GM12878 (cell line): ENCODE measurements around the gene KAZN.

ENCODE experiments used
- JUNB ChIP-seq: IDR thresholded peaks from 2 replicates; pipeline ENCODE4 v1.6.1; 2016; ENCODE audit warnings: antibody characterized with exemption, mild to moderate bottlenecking
- JUND ChIP-seq: IDR thresholded peaks from 2 replicates; pipeline ENCODE4 v1.6.1; 2012; ENCODE audit warnings: low read depth, mild to moderate bottlenecking, low read length, improper control_type of control experiment, moderate library complexity
- MTA2 ChIP-seq: fragments of 450-650 bp; IDR thresholded peaks from 2 replicates; pipeline ENCODE4 v1.6.1; 2016; ENCODE audit warnings: low read depth, mild to moderate bottlenecking, moderate library complexity
- POLR2A ChIP-seq: IDR thresholded peaks from 2 replicates; pipeline ENCODE4 v1.6.1; 2011; ENCODE audit warnings: low read depth, mild to moderate bottlenecking, low read length
- TF ChIP-seq, protein P1 (sequence below), 3 experiments: IDR thresholded peaks in 2 of 3; conservative IDR thresholded peaks in 1 of 3; 2 replicates each; pipeline ENCODE4 v1.5.1; 2011; ENCODE audit warnings: low read depth in 3 of 3, low read length in 3 of 3, mild to moderate bottlenecking in 3 of 3, control low read depth in 2 of 3, moderate library complexity in 2 of 3, inconsistent platforms in 1 of 3, mixed read lengths in 1 of 3; ENCODE audit not compliant: control insufficient read depth in 2 of 3, insufficient read depth in 1 of 3; ENCODE audit errors: extremely low read depth in 1 of 3

DNA sequence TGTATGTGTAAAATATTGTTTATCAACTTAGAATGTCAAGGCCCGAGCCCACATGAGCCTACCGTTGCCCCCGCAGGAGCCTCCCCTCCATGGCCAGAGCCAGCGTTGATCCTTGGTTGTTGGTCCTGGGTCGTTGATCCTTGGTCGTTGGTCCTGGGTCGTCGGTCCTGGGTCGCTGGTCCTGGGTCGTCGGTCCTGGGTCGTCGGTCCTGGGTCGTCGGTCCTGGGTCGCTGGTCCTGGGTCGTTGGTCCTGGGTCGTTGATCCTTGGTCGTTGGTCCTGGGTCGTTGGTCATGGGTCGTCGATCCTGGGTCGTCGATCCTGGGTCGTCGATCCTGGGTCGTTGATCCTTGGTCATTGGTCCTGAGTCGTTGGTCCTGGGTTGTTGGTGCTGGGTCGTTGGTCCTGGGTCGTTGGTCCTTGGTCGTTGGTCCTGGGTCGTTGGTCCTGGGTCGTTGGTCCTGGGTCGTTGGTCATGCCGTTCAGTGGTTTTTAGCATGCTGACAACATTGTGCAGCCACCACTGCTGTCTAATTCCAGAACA lies 450.0 kb downstream of the KAZN start:
- TF ChIP-seq POLR2A = no peak
- TF ChIP-seq MTA2 = no peak
- no peak for TF ChIP-seq JUND
- no peak for TF ChIP-seq JUNB
- TF ChIP-seq, protein P1, sequence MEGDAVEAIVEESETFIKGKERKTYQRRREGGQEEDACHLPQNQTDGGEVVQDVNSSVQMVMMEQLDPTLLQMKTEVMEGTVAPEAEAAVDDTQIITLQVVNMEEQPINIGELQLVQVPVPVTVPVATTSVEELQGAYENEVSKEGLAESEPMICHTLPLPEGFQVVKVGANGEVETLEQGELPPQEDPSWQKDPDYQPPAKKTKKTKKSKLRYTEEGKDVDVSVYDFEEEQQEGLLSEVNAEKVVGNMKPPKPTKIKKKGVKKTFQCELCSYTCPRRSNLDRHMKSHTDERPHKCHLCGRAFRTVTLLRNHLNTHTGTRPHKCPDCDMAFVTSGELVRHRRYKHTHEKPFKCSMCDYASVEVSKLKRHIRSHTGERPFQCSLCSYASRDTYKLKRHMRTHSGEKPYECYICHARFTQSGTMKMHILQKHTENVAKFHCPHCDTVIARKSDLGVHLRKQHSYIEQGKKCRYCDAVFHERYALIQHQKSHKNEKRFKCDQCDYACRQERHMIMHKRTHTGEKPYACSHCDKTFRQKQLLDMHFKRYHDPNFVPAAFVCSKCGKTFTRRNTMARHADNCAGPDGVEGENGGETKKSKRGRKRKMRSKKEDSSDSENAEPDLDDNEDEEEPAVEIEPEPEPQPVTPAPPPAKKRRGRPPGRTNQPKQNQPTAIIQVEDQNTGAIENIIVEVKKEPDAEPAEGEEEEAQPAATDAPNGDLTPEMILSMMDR (IDR thresholded peaks at IDR 0.05 in 2 of 3, conservative IDR thresholded peaks at IDR 0.05 in 1 of 3; ENCODE audit: control insufficient read depth in 2 of 3, extremely low read depth in 1 of 3, insufficient read depth in 1 of 3, low read depth in 3 of 3, low read length in 3 of 3) = no peak
